ENCODE results near the gene NAIF1. TPM values are rescaled to one million over a fixed set of nuclear protein-coding genes. Genes with fewer than 3 reads are reported as not detected.
"Not testable (repeated sequence)": the region's sequence is repeated elsewhere in the genome, so short reads cannot be mapped to it uniquely, and the experiment has no call there.

The NAIF1 gene
- total RNA-seq, 1 donor from 2014 or later = 8.8 TPM

DNA sequence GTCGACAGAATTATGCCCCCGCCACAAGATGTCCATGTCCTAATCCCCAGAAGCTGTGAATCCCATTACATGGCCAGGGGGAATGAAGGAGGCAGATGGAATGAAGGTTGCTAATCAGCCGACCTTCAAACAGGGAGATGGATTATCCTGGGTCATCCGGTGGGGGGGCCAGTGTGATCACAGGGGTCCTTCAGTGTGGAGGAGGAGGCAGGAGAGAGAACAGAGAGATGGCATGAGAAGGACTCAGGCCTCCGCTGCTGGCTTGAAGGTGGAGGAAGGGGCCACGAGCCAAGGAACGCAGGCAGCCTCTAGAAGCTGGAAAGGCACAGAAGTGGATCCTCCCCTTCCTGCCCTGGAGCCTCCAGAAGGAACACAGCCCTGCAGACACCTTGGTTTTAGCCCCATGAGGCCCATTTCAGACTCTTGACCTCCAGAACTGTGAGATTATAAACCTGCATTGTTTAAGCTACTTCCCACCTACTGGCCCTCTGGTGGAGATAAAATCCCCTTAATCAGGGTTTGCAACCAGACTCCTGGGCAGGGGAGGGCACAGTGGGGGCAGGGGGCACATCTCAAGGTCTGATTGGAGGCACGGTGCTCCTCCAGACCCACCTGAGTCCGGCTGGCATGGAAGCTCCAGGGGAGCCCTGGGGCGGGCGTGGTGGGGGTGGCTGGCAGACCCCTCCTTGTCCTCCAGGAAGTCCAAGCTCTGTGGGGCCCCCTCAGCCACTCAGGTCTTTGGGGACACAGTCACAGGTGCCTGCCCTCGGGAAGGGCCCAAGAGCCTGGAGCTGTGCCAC lies 46.6 kb upstream of the NAIF1 start:
- H3K4me3 Mint-ChIP-seq (ENCODE audit: unreplicated experiment) = no peak overlapping the region
- TF ChIP-seq, protein P1, sequence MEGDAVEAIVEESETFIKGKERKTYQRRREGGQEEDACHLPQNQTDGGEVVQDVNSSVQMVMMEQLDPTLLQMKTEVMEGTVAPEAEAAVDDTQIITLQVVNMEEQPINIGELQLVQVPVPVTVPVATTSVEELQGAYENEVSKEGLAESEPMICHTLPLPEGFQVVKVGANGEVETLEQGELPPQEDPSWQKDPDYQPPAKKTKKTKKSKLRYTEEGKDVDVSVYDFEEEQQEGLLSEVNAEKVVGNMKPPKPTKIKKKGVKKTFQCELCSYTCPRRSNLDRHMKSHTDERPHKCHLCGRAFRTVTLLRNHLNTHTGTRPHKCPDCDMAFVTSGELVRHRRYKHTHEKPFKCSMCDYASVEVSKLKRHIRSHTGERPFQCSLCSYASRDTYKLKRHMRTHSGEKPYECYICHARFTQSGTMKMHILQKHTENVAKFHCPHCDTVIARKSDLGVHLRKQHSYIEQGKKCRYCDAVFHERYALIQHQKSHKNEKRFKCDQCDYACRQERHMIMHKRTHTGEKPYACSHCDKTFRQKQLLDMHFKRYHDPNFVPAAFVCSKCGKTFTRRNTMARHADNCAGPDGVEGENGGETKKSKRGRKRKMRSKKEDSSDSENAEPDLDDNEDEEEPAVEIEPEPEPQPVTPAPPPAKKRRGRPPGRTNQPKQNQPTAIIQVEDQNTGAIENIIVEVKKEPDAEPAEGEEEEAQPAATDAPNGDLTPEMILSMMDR (IDR thresholded peaks at IDR 0.05) = no peak
- no peaks in the 10 kb centered on the region for H3K27me3 Mint-ChIP-seq (ENCODE audit: low read depth)
- peaks cover 11% of the 10 kb centered on the region for H3K4me1 Mint-ChIP-seq (ENCODE audit: low read depth)
- peaks cover 7% of the 10 kb centered on the region for H3K36me3 Mint-ChIP-seq (ENCODE audit: low read depth)
- DNase-seq (ENCODE audit: low spot score) = peak; percentile 71
- no peak overlapping the region for H3K27ac Mint-ChIP-seq (ENCODE audit: unreplicated experiment)
- no peaks in the 10 kb centered on the region for H3K9me3 Mint-ChIP-seq (ENCODE audit: low read depth)

DNA sequence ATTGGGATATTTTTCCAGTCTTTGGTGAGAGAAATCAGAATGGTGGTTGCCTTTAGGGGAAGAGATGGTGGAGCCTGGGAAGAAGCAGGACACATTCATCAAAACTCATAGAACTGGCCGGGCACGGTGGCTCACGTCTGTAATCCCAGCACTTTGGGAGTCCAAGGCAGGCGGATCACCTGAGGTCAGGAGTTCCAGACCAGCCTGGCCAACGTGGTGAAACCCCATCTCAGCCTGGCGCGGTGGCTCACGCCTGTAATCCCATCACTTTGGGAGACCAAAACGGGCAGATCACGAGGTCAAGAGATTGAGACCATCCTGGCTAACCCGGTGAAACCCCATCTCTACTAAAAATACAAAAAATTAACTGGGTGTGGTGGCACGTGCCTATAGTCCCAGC lies 44.6 kb upstream of the NAIF1 start:
- not testable (repeated sequence) for H3K4me1 Mint-ChIP-seq (ENCODE audit: low read depth); H3K27ac Mint-ChIP-seq (ENCODE audit: unreplicated experiment); H3K27me3 Mint-ChIP-seq (ENCODE audit: low read depth); H3K9me3 Mint-ChIP-seq (ENCODE audit: low read depth); H3K4me3 Mint-ChIP-seq (ENCODE audit: unreplicated experiment)
- peaks cover 19% of the 10 kb centered on the region for H3K36me3 Mint-ChIP-seq (ENCODE audit: low read depth)
- DNase-seq (ENCODE audit: low spot score) = peak; percentile 38

DNA sequence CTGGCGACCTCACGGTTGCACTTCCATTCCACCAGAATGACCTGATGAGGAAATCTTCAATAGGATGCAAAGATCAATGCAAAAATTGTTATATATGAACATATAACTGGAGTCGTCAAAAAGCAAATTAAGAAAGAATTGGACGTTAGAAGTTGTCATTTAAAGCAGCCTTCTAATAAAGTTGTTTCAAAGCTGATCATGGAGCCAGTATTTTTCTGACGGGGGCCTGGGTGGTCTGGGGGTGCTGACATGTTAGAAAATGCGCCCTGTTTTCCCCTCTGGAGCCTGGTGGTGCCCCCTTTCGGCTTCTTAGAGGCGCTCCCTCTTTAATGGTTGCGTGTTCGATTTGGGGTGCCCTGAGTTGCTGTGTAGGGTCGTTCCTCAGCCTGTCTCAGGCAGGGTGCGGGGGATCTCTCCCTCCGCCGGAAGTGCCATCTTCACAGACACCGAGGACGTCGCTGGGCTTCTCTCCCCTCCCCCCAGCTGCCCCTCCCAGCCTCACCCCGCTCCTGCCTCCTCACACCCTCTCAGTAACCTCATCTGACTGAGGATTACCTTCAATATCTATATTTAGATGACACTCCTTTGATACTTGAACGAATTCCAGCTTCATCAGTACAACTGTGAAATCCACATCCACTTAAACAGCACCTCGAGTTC lies 42.1 kb upstream of the NAIF1 start:
- Mint-ChIP-seq H3K27ac (ENCODE audit: unreplicated experiment) (no peak overlapping the region), H3K4me3 (ENCODE audit: unreplicated experiment) (no peak overlapping the region), H3K4me1 (ENCODE audit: low read depth) (peaks cover 4% of the 10 kb centered on the region), H3K36me3 (ENCODE audit: low read depth) (peaks cover 27% of the 10 kb centered on the region), H3K27me3 (ENCODE audit: low read depth) (no peaks in the 10 kb centered on the region), H3K9me3 (ENCODE audit: low read depth) (no peaks in the 10 kb centered on the region)
- TF ChIP-seq, protein P1 (IDR thresholded peaks at IDR 0.05) = no peak
- DNase-seq (ENCODE audit: low spot score) = peak; percentile 21

- H3K27ac Mint-ChIP-seq (ENCODE audit: unreplicated experiment) = no peak overlapping the region
- H3K4me1 Mint-ChIP-seq (ENCODE audit: low read depth) = peaks cover 9% of the 10 kb centered on the region
- H3K36me3 Mint-ChIP-seq (ENCODE audit: low read depth) = peaks cover 29% of the 10 kb centered on the region
- H3K4me3 Mint-ChIP-seq (ENCODE audit: unreplicated experiment) = no peak overlapping the region
- no peaks in the 10 kb centered on the region for H3K27me3 Mint-ChIP-seq (ENCODE audit: low read depth)
- TF ChIP-seq, protein P1 (IDR thresholded peaks at IDR 0.05) = no peak
- H3K9me3 Mint-ChIP-seq (ENCODE audit: low read depth) = no peaks in the 10 kb centered on the region
- DNase-seq (ENCODE audit: low spot score) = peak; percentile 43
These were observed 41.3 kb upstream of the NAIF1 start for GRCh38 chr9:128108269-128109049.

GRCh38 chr9:128107468-128108268 lies 40.5 kb upstream of the NAIF1 start:
- peaks cover 30% of the 10 kb centered on the region for H3K36me3 Mint-ChIP-seq (ENCODE audit: low read depth)
- no peak overlapping the region for H3K4me3 Mint-ChIP-seq (ENCODE audit: unreplicated experiment)
- no peaks in the 10 kb centered on the region for H3K27me3 Mint-ChIP-seq (ENCODE audit: low read depth)
- no peaks in the 10 kb centered on the region for H3K9me3 Mint-ChIP-seq (ENCODE audit: low read depth)
- peaks cover 9% of the 10 kb centered on the region for H3K4me1 Mint-ChIP-seq (ENCODE audit: low read depth)
- no peak overlapping the region for H3K27ac Mint-ChIP-seq (ENCODE audit: unreplicated experiment)
- no peak for DNase-seq (ENCODE audit: low spot score)
- TF ChIP-seq, protein P1 (IDR thresholded peaks at IDR 0.05) = no peak

Data from chondrocyte (in vitro differentiated cells).